PC-3 (cell line): ENCODE data around the gene GPS1. TPM values are rescaled to one million over a fixed set of nuclear protein-coding genes. Genes with fewer than 3 reads are reported as not detected.

Experiments
- ATAC-seq: fragments of 200-7000 bp; cut with Tn5 transposase; 2 replicates; pipeline ENCODE4 v1.9.1; 2020; ENCODE audit warnings: mild to moderate bottlenecking, moderate library complexity
- BruUV-seq: library from RNA; stranded (reverse); fragments of 400-500 nt; replicated peaks from 2 replicates; lab custom pipeline; 2021; lab: Mats Ljungman, UMichigan
- CTCF ChIA-PET: fragments of 300-600 bp; sonication (Branson Sonifier 250); formaldehyde crosslinking; loops from one replicate; lab custom pipeline; 2022; ENCODE audit warnings: antibody characterized with exemption; lab: Charles Lee
- POLR2A ChIA-PET: fragments of 300-600 bp; sonication (Branson Sonifier 250); formaldehyde crosslinking; loops from one replicate; lab custom pipeline; 2022; ENCODE audit warnings: antibody characterized with exemption; ENCODE audit not compliant: unreplicated experiment; lab: Charles Lee
- DNase-seq: peaks from one replicate; pipeline ENCODE4 v3.0.0-alpha.2; 2015
- H2AFZ ChIP-seq: fragments of 300-600 bp; sonication (generic); 2 replicates; pipeline ENCODE4 v1.6.0; 2016; ENCODE audit warnings: antibody characterized with exemption, low read length
- H3F3A ChIP-seq: fragments of 300-600 bp; sonication (generic); one replicate; pipeline ENCODE4 v1.6.0; 2017; ENCODE audit warnings: antibody characterized with exemption, low read length, control low read depth, mild to moderate bottlenecking; ENCODE audit not compliant: unreplicated experiment
- H3K27ac ChIP-seq: fragments of 300-600 bp; sonication (generic); 2 replicates; pipeline ENCODE4 v1.5.1; 2016; ENCODE audit warnings: mild to moderate bottlenecking, low read length
- H3K27me3 ChIP-seq: fragments of 300-600 bp; sonication (generic); 2 replicates; pipeline ENCODE4 v1.6.1; 2016; ENCODE audit warnings: low read length, mixed read lengths
- H3K36me3 ChIP-seq: fragments of 300-600 bp; sonication (generic); 2 replicates; pipeline ENCODE4 v1.6.1; 2016; ENCODE audit warnings: low read depth, mixed run types, low read length, mixed read lengths
- H3K4me1 ChIP-seq: fragments of 300-600 bp; sonication (generic); 2 replicates; pipeline ENCODE4 v1.5.1; 2016; ENCODE audit warnings: low read length; ENCODE audit not compliant: insufficient read depth
- H3K4me2 ChIP-seq: fragments of 300-600 bp; sonication (generic); 2 replicates; pipeline ENCODE4 v1.6.0; 2016; ENCODE audit warnings: low read length
- H3K4me3 ChIP-seq: fragments of 300-600 bp; sonication (generic); 2 replicates; pipeline ENCODE4 v1.5.1; 2016; ENCODE audit warnings: mild to moderate bottlenecking, low read length, mixed read lengths
- H3K79me2 ChIP-seq: fragments of 300-600 bp; sonication (generic); 2 replicates; pipeline ENCODE4 v1.6.1; 2017; ENCODE audit warnings: low read length, mixed read lengths
- H3K9ac ChIP-seq: fragments of 300-600 bp; sonication (generic); 2 replicates; pipeline ENCODE4 v1.6.0; 2016; ENCODE audit warnings: mild to moderate bottlenecking, low read length
- H3K9me2 ChIP-seq: fragments of 300-600 bp; sonication (generic); replicated peaks from 2 replicates; pipeline ENCODE4 v1.6.1; 2016; ENCODE audit warnings: mixed run types, low read length, mixed read lengths
- H3K9me3 ChIP-seq: fragments of 300-600 bp; sonication (generic); 2 replicates; pipeline ENCODE4 v1.6.1; 2016; ENCODE audit warnings: low read length, mixed read lengths
- H4K20me1 ChIP-seq: fragments of 300-600 bp; sonication (generic); 2 replicates; pipeline ENCODE4 v1.6.1; 2016; ENCODE audit warnings: low read length, mixed read lengths
- EZH2 ChIP-seq: fragments of 300-600 bp; sonication (generic); IDR thresholded peaks from one replicate; pipeline ENCODE4 v1.6.1; 2017; ENCODE audit warnings: antibody characterized with exemption, mild to moderate bottlenecking, low read length; ENCODE audit not compliant: unreplicated experiment
- EZH2phosphoT487 ChIP-seq: fragments of 300-600 bp; sonication (generic); IDR thresholded peaks from 2 replicates; pipeline ENCODE4 v1.6.1; 2018; ENCODE audit warnings: mild to moderate bottlenecking, antibody characterized with exemption, low read length, borderline replicate concordance
- intact Hi-C: fragments of 100-400 bp; cut with micrococcal nuclease; formaldehyde crosslinking; loops from 2 replicates; pipeline ENCODE4 v1.9.0; 2023
- total RNA-seq: library from RNA; depleted of rRNA; stranded (reverse); fragments of >200 nt; gene quantifications from 2 replicates; pipeline ENCODE4 v1.2.3, GENCODE V29; 2014
- TF ChIP-seq, protein P1 (sequence below): fragments of 300-600 bp; sonication (generic); conservative IDR thresholded peaks from 2 replicates; pipeline ENCODE4 v1.5.1; 2017; ENCODE audit warnings: antibody characterized with exemption, low read depth, mild to moderate bottlenecking, low read length

GPS1 gene
- total RNA-seq, 1 experiment from 2014 or later: 240 TPM

- TF ChIP-seq EZH2 (no peak), EZH2phosphoT487 (no peak)
- TF ChIP-seq, protein P1, sequence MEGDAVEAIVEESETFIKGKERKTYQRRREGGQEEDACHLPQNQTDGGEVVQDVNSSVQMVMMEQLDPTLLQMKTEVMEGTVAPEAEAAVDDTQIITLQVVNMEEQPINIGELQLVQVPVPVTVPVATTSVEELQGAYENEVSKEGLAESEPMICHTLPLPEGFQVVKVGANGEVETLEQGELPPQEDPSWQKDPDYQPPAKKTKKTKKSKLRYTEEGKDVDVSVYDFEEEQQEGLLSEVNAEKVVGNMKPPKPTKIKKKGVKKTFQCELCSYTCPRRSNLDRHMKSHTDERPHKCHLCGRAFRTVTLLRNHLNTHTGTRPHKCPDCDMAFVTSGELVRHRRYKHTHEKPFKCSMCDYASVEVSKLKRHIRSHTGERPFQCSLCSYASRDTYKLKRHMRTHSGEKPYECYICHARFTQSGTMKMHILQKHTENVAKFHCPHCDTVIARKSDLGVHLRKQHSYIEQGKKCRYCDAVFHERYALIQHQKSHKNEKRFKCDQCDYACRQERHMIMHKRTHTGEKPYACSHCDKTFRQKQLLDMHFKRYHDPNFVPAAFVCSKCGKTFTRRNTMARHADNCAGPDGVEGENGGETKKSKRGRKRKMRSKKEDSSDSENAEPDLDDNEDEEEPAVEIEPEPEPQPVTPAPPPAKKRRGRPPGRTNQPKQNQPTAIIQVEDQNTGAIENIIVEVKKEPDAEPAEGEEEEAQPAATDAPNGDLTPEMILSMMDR: no peak
- CTCF ChIA-PET: interaction anchor here (1.0 to 4.8 kb wide), 3 partner anchors 18 to 62 kb away, joined by 6 to 40 read pairs (median 7); no protein-coding TSS in a partner anchor
- peak overlapping the region; percentile 57 for H3K27ac ChIP-seq
- peak overlapping the region; percentile 98 for H3K9ac ChIP-seq
- no peaks in the 10 kb centered on the region for H3K27me3 ChIP-seq
- intact Hi-C loops: loop anchor here (1.0 kb wide), 1 partner anchor 63 kb away; no protein-coding TSS in a partner anchor
- H3K9me2 ChIP-seq: no peaks in the 10 kb centered on the region
- peaks cover 21% of the 10 kb centered on the region; the same call in 1 of the 2 replicates for H3K4me1 ChIP-seq
- H3K36me3 ChIP-seq: no peaks in the 10 kb centered on the region; the same call in 1 of the 2 replicates
- H3K79me2 ChIP-seq: peaks cover 43% of the 10 kb centered on the region
- DNase-seq: no peak
- POLR2A ChIA-PET: no interaction called here
- peaks cover 7% of the 10 kb centered on the region; the same call in 1 of the 2 replicates for H4K20me1 ChIP-seq
- ATAC-seq: no peak
- H3K9me3 ChIP-seq: no peaks in the 10 kb centered on the region
- peak overlapping the region; percentile 100 for H3K4me3 ChIP-seq
- no TSS peak for BruUV-seq
- H3K4me2 ChIP-seq: peak overlapping the region; percentile 99
- H2AFZ ChIP-seq: peak overlapping the region; percentile 80; the same call in 1 of the 2 replicates
- H3F3A ChIP-seq: no peaks in the 10 kb centered on the region
These were observed 29.8 kb upstream of the GPS1 start for GRCh38 chr17:82021900-82022309.

DNA sequence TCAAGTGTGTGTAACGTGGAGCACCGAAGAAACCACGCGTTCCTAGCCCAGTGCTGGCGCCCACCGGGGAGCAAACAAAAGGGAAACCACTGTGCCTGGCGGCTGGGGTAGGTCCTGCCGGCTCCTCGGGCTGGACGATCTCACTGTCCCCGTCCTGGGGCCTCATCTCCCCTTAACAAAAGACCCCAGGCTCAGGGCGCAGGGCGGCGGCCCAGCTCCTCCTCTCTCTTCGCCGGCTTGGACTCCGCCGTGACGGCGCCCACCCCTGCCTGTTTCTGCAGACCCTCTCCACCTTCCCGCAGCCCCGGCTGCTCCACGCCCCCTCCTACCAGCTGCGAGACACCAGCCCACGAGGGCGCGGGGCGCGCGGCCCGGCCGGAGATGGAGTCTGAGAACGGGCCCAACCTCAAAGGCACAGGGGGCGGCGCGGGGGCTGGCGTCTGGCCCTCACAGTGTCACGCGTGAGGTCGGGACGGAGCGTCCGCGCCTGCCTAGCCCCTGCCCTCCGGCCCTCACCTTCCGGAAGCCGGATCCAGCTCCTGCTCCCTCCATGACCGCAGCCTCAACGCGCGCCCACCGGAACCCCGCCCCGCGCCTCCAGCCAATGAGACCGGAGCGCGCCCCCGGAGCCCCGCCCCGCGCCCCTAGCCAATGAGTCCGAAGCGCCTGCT, 29.3 kb upstream of the GPS1 start, which contains the start of gene CENPX:
TSS of gene CENPX (minus strand) at position 569 of the 671 bp plus-strand sequence. CDS start at position 552, 17 bp downstream.
- Histone ChIP-seq H3F3A (no peaks in the 10 kb centered on the region), H3K36me3 (no peaks in the 10 kb centered on the region; the same call in 1 of the 2 replicates), H2AFZ (peak within 1 kb of the TSS; percentile 80), H3K9me3 (no peaks in the 10 kb centered on the region), H3K79me2 (peaks cover 43% of the 10 kb centered on the region), H3K4me2 (peak within 1 kb of the TSS; percentile 99), H3K9me2 (no peaks in the 10 kb centered on the region), H3K27ac (peak within 1 kb of the TSS; percentile 57), H3K4me1 (peaks cover 21% of the 10 kb centered on the region; the same call in 1 of the 2 replicates), H3K27me3 (no peaks in the 10 kb centered on the region), H4K20me1 (peaks cover 7% of the 10 kb centered on the region; the same call in 1 of the 2 replicates), H3K9ac (peak within 1 kb of the TSS; percentile 98), H3K4me3 (peak within 1 kb of the TSS; percentile 100)
- ATAC-seq: no peak; the same call in 1 of the 2 replicates
- ChIA-PET CTCF (interaction anchor here (0.6 to 4.8 kb wide), 8 partner anchors 15 to 315 kb away, joined by 4 to 40 read pairs (median 6); partner anchors contain the start of gene DCXR), POLR2A (interaction anchor here (0.7 kb wide), 1 partner anchor 23 kb away, joined by 3 read pairs; no protein-coding TSS in a partner anchor)
- no peak for TF ChIP-seq EZH2
- TF ChIP-seq, protein P1: no peak
- TF ChIP-seq EZH2phosphoT487: no peak
- DNase-seq: no peak
- intact Hi-C loops: no loop called here
- TSS peak; percentile 45 for BruUV-seq
